HG02885 (cell line): ENCODE data around the gene IFT81.
"Not testable (repeated sequence)": the region's sequence is repeated elsewhere in the genome, so short reads cannot be mapped to it uniquely, and the experiment has no call there.

ENCODE experiments used
- ATAC-seq: cut with Tn5 transposase; IDR thresholded peaks from one replicate; pipeline ENCODE4 v1.9.1; 2021; ENCODE audit warnings: mild to moderate bottlenecking; ENCODE audit not compliant: unreplicated experiment, poor library complexity

Gene IFT81

DNA sequence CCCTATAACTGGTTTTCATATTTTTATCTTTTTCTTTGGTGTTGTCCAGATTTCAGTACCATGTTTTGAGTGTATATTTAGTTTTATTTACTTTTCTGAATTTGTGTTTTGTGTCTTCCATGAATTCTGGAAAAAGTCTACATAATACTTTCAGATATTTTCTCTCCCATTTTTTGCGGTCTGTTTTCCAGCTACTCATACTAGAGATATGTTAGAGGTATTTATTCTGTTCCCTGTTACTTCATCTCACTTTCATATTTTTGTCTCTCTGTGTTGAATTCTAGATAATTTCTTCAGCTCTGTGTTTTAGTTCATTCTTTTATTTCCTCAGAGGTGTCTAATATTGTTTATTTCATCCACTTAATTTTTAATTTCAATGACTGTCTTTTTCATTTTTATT, 74.2 kb downstream of the IFT81 start:
- no peak for ATAC-seq

DNA sequence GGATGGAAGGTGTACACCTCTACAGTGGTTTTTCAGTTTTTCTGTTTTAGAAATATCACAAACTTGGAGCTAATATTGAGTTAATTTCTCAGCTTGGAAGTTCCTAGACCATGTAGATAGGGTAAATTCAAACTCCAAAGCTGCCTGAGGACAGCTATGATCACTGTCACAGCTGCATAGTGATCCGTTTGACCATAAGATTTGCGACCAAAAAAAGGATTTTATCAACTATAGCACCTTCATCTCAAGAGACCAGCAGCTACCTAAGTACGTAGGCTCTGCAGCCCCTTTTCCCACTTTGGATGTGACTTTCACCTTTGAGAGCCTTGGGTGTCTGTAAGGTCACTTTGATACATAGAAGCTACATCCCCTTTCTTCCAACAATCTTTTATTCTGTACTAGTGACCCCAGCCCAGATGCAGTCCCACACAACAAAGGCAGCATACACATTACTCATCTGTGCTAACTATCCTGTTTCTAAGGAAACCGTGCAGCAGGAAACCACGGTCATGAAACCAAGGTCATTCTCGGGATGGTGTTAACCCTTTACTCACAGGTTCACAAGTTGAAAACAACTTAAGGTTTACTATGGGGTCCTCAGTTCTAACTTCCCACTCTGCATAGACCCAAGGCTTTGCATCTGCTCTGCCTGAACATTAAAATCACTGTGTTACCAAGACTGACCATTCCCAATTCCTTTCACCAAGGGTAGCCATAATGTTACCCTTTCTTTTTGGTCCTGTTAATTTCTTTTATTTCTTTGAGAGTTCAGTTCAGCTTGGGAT, 75.4 kb downstream of the IFT81 start:
- no peak for ATAC-seq

DNA sequence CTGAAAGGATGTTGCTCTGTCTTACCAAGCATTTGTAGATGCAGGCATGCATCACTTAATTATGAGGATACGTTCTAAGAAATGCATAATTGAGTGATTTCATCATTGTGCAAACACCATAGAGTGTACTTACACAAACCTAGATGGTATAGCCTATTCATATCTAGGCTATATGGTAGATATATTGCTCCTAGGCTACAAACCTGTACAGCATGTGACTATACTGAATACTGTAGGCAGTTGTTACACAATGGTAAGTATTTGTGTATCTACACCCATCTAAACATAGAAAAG, 75.9 kb downstream of the IFT81 start:
- no peak for ATAC-seq

GRCh38 chr12:110201995-110202394, 77.8 kb downstream of the IFT81 start:
- no peak for ATAC-seq

GRCh38 chr12:110203546-110203945, 79.4 kb downstream of the IFT81 start:
- ATAC-seq, result no peak

DNA sequence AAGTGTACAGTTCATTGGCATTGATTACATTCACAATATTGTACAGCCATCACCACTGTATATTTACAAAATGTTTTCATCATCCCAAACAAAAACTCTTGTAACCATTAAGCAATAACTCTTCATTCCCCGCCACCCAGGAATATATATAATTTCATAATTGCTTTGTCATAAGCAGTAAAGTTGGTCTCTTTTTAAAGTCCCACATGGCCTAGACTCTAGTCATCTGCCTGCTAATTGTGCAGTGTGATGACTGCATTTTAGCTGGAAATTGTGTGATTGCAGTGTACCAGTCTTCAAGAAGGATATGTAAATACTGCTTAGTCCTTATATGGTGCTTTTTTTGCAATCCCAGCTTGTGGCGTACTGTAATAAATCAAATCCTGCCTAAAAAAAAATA, 81.8 kb downstream of the IFT81 start:
- no peak for ATAC-seq

GRCh38 chr12:110211639-110212536, 87.7 kb downstream of the IFT81 start:
- ATAC-seq, result not testable (repeated sequence)

- ATAC-seq, result no peak
These were observed 94.0 kb downstream of the IFT81 start for GRCh38 chr12:110217996-110218674.

DNA sequence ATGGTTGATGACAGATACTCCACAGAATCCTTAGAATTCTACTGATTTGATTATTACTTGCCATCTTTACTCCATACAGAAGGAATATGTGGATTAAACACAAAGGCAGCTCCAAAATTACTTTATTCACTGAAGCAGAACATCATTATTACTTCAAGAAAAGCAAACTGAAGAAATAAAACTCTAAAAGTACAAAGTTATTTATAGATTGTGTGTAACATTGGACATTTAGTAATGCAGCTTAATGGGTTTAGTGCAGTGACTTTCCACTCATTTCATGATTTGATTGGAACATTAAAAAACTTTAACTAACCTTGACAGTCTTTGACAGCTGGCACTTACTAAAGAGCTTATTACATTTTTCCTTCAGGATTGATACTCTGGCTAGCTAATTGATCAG, 97.9 kb downstream of the IFT81 start:
- no peak for ATAC-seq

GRCh38 chr12:110222433-110222832, 98.3 kb downstream of the IFT81 start:
- no peak for ATAC-seq

GRCh38 chr12:110223777-110224378, 99.7 kb downstream of the IFT81 start:
- no peak for ATAC-seq

GRCh38 chr12:110224379-110225304, 100.5 kb downstream of the IFT81 start:
- ATAC-seq, result no peak

DNA sequence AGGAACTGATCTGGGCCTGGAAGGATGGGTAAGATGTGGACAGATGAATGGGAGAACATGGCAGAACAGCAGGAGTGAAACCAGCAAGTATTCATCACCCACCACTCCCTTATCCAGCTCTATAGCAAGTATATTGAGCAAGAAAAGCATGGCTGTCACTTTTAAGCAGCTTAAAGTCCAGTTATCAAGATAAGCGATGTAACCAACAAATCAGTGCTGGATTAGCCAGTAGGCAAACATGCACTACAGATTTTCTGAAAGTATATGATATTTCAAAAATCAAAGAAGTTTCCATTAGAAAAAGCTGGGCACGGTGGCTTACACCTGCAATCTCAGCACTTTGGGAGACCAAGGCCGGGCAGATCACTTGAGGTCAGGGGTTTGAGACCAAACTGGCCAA, 103.0 kb downstream of the IFT81 start:
- no peak for ATAC-seq

DNA sequence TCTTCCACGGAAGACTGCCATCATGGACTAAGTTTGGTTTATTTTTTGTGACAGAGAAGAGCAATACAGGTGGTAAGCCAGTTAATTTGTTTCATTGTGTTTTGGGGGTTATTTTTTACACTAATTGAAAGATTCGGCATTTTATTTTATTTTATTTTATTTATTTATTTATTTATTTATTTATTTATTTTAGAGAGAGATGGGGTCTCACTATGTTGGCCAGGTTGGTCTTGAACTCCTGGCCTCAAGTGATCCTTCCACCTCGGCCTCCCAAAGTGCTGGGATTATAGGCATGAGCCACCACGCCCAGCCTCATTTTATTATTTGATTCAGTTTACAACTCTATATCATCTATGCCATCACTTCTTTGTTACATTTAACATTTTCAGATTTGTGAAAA, 104.2 kb downstream of the IFT81 start:
- not testable (repeated sequence) for ATAC-seq

GRCh38 chr12:110228756-110229155, 104.6 kb downstream of the IFT81 start:
- no peak for ATAC-seq

DNA sequence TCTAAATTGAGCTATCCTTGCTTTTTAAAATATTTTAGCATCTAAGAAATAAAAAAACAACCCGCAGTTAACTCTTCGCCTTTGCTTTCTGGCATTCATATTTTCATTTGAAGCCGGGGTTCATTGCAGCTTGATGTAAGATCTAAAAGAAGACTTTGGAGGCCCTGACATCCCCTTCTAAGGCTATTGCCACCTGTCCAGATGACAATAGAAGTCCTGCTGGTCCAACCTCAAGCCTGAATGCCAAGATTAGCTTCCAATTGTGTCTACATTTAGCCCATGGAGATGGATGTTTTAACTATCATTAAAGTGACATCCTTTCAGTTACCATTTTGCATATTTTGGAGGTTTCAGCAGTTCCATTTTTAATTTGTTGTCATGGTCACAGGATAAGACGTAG, 105.3 kb downstream of the IFT81 start:
- ATAC-seq, result no peak

- no peak for ATAC-seq
These were observed 106.5 kb downstream of the IFT81 start for GRCh38 chr12:110230655-110231054.

GRCh38 chr12:110233212-110233903, 109.2 kb downstream of the IFT81 start:
- no peak for ATAC-seq

- no peak for ATAC-seq
These were observed 110.2 kb downstream of the IFT81 start for GRCh38 chr12:110234331-110234751.
